Osteoblast (primary cell): ENCODE data around the gene GNAS-AS1. TPM values are rescaled to one million over a fixed set of nuclear protein-coding genes. Genes with fewer than 3 reads are reported as not detected.
A peak's percentile ranks its signal among the peaks of the same experiment; 100 is the strongest.

ENCODE experiments used
- DNase-seq: peaks from one replicate; pipeline ENCODE4 v3.0.0; 2011; ENCODE audit warnings: low spot score, mixed read lengths; ENCODE audit not compliant: insufficient read length; ENCODE audit errors: missing footprints
- H2AFZ ChIP-seq: 2 replicates; pipeline ENCODE4 v1.6.0; 2011; ENCODE audit warnings: mild to moderate bottlenecking, low read length
- H3K27ac ChIP-seq: 2 replicates; pipeline ENCODE4 v1.5.1; 2011; ENCODE audit warnings: mild to moderate bottlenecking, low read depth, low read length, moderate library complexity
- H3K27me3 ChIP-seq: 2 replicates; pipeline ENCODE4 v1.6.0; 2012; ENCODE audit warnings: mild to moderate bottlenecking, control low read depth, inconsistent platforms, low read length, moderate library complexity; ENCODE audit not compliant: insufficient read depth
- H3K36me3 ChIP-seq: 2 replicates; pipeline ENCODE4 v1.5.1; 2011; ENCODE audit warnings: mild to moderate bottlenecking, low read length, control low read depth, moderate library complexity; ENCODE audit not compliant: insufficient read depth
- H3K4me1 ChIP-seq: 2 replicates; pipeline ENCODE4 v1.5.1; 2011; ENCODE audit warnings: mild to moderate bottlenecking, low read length, control low read depth, moderate library complexity; ENCODE audit not compliant: insufficient read depth
- H3K4me2 ChIP-seq: 2 replicates; pipeline ENCODE4 v1.6.0; 2011; ENCODE audit warnings: mild to moderate bottlenecking, low read length; ENCODE audit not compliant: insufficient read depth
- H3K4me3 ChIP-seq: fragments of 200-600 bp; sonication (generic); 3 replicates; pipeline ENCODE4 v1.5.1; 2012; ENCODE audit warnings: mild to moderate bottlenecking, low read length, inconsistent platforms; ENCODE audit not compliant: insufficient read depth
- H3K79me2 ChIP-seq: 2 replicates; pipeline ENCODE4 v1.6.0; 2012; ENCODE audit warnings: mild to moderate bottlenecking, low read length, control low read depth, inconsistent platforms; ENCODE audit not compliant: insufficient read depth
- H3K9me3 ChIP-seq: 2 replicates; pipeline ENCODE4 v1.5.1; 2011; ENCODE audit warnings: low read depth, low read length, control low read depth
- H4K20me1 ChIP-seq: 2 replicates; pipeline ENCODE4 v1.6.0; 2012; ENCODE audit warnings: mild to moderate bottlenecking, low read length, control low read depth; ENCODE audit not compliant: insufficient read depth
- total RNA-seq: library from RNA; depleted of rRNA; stranded (reverse); fragments of >200 nt; gene quantifications from 2 replicates; pipeline ENCODE4 v1.2.3, GENCODE V29; 2012
- TF ChIP-seq, protein P1 (sequence below): IDR thresholded peaks from 2 replicates; pipeline ENCODE4 v1.5.1; 2011; ENCODE audit warnings: mild to moderate bottlenecking, low read depth, low read length, moderate library complexity; ENCODE audit errors: extremely low read depth

The GNAS-AS1 gene
- total RNA-seq, 1 donor, result 0.72 TPM

DNA sequence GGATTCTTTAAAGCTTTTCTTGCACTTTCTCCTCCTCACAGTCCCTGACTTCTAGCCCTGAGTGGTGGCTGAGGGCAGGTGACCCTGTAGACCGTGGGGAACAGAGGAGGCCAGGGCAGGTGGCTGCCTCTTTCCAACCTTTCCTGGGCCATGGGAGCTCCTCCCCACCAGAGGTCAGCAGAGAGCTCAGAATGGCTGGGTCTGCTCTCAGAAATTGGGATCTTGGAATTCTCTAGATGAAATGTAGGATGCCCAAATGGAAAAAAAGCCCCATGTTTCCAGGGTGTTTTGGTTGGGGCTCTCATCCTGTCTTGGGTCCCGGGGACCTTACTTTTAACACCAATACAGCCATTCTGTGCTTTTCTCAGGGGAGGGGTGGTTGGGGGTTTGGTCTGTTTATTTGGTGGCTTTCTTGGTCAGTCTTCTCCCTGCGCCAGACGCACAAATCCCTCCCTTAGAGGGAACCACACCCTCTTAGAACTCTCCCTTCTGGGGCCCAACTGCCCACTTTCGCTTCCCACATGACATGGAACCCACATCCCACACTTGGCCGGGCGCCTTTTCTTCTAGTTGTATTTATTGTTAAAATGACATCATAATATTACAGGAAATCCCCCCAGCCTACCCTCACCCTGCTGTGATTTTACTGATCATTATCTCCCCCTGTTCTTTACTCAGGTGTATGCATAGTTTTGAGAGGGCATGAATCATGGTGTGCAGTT, 19.8 kb upstream of the GNAS-AS1 start:
- Histone ChIP-seq H3K4me3 (no peak overlapping the region), H3K27me3 (peaks cover 7% of the 10 kb centered on the region), H3K4me1 (peaks cover 10% of the 10 kb centered on the region), H4K20me1 (no peaks in the 10 kb centered on the region), H3K4me2 (peak overlapping the region; percentile 44), H3K9me3 (no peaks in the 10 kb centered on the region), H2AFZ (peak overlapping the region; percentile 54), H3K36me3 (no peaks in the 10 kb centered on the region), H3K27ac (no peak overlapping the region), H3K79me2 (no peaks in the 10 kb centered on the region)
- TF ChIP-seq, protein P1, sequence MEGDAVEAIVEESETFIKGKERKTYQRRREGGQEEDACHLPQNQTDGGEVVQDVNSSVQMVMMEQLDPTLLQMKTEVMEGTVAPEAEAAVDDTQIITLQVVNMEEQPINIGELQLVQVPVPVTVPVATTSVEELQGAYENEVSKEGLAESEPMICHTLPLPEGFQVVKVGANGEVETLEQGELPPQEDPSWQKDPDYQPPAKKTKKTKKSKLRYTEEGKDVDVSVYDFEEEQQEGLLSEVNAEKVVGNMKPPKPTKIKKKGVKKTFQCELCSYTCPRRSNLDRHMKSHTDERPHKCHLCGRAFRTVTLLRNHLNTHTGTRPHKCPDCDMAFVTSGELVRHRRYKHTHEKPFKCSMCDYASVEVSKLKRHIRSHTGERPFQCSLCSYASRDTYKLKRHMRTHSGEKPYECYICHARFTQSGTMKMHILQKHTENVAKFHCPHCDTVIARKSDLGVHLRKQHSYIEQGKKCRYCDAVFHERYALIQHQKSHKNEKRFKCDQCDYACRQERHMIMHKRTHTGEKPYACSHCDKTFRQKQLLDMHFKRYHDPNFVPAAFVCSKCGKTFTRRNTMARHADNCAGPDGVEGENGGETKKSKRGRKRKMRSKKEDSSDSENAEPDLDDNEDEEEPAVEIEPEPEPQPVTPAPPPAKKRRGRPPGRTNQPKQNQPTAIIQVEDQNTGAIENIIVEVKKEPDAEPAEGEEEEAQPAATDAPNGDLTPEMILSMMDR, result peak; percentile 95
- no peak for DNase-seq

DNA sequence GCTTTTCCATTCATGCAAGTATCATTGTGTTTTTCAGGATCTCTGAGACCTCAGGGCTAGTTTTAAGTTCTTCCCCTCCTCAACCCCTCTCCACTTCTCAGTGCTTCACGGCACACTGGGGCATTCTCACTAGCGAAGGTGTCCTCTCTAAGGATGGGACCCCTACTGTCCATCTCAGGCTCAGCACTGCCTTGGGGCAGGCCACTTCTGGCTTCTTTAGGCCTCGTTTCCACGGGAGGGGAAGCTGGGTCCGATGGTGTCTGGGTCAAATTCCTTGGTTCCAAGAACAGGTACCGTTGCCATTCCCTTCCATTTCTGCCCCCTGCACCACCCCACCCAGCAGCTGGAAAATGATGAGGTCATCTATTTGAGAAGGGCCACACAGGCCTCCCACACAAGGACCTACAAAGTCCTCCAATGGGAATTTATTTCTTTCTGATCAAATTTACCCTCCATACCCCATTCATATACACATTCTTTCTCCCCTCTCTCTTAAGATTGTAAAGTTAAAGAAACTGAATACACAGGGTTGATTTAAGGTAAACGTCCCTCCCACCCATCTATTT, 19.0 kb upstream of the GNAS-AS1 start:
- Histone ChIP-seq H3K27me3 (peaks cover 7% of the 10 kb centered on the region), H3K9me3 (no peaks in the 10 kb centered on the region)
- DNase-seq, result no peak

DNA sequence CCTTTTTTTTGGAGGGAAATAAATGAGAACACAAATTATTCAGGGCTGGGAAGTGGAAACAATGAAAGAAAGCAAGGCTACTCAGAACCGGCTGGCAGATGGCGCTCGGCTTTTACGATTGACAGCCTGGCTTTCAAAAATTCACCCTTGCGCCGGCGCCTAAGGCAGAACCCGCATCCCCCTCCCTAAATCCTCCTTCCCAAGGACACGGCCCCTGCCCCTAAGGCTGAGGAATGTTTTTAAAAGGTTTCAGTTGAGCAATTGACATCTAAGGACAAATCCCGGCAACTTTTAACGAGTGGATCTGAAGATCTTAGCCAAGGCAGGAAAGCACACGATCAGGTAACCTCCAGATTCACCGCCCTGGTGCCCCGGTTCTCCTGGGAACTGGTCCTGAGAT, 18.1 kb upstream of the GNAS-AS1 start:
- H3K4me2 ChIP-seq, result no peak overlapping the region
- H3K79me2 ChIP-seq, result no peaks in the 10 kb centered on the region
- H3K27ac ChIP-seq, result no peak overlapping the region
- no peaks in the 10 kb centered on the region for H3K9me3 ChIP-seq
- peaks cover 11% of the 10 kb centered on the region for H3K27me3 ChIP-seq
- peaks cover 7% of the 10 kb centered on the region for H3K4me1 ChIP-seq
- H2AFZ ChIP-seq, result no peak overlapping the region
- H3K4me3 ChIP-seq, result no peak overlapping the region
- no peak for DNase-seq
- H4K20me1 ChIP-seq, result no peaks in the 10 kb centered on the region
- H3K36me3 ChIP-seq, result no peaks in the 10 kb centered on the region
- TF ChIP-seq, protein P1, result no peak

More for the DNA sequence above, 19.0 kb upstream of the GNAS-AS1 start:
- no peak overlapping the region for H3K4me2 ChIP-seq
- H2AFZ ChIP-seq, result no peak overlapping the region
- no peaks in the 10 kb centered on the region for H3K36me3 ChIP-seq
- peaks cover 7% of the 10 kb centered on the region for H3K4me1 ChIP-seq
- TF ChIP-seq, protein P1, result no peak
- no peaks in the 10 kb centered on the region for H3K79me2 ChIP-seq
- no peak overlapping the region for H3K4me3 ChIP-seq
- H3K27ac ChIP-seq, result no peak overlapping the region
- no peaks in the 10 kb centered on the region for H4K20me1 ChIP-seq

DNA sequence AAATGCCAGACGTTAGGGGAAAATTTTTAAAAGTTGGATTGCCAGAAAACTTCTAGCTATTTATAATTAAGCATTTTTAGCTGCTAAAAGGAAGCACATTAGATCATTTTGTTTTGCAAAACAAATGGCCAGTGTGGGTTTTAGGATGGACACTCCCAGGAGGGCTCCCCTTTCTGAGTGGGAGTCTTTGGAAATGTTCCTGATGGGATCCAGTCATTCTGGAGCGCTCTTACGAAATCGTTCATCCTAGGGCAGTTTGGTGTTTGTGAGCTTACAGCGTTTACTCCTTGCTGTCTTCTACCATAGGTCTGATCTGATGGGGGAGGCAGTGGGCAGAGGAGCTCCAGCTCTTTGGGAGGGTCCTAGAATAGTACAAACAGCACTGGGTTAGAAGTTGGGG, 16.5 kb upstream of the GNAS-AS1 start:
- no peak overlapping the region for H2AFZ ChIP-seq
- no peaks in the 10 kb centered on the region for H4K20me1 ChIP-seq
- H3K36me3 ChIP-seq, result no peaks in the 10 kb centered on the region
- H3K4me2 ChIP-seq, result no peak overlapping the region
- DNase-seq, result no peak
- TF ChIP-seq, protein P1, result no peak
- H3K4me3 ChIP-seq, result no peak overlapping the region
- H3K9me3 ChIP-seq, result no peaks in the 10 kb centered on the region
- peaks cover 7% of the 10 kb centered on the region for H3K4me1 ChIP-seq
- no peak overlapping the region for H3K27ac ChIP-seq
- H3K79me2 ChIP-seq, result no peaks in the 10 kb centered on the region
- peaks cover 17% of the 10 kb centered on the region for H3K27me3 ChIP-seq
